ENCODE measurements around the gene TMEM8B.
"Not testable (repeated sequence)": the region's sequence is repeated elsewhere in the genome, so short reads cannot be mapped to it uniquely, and the experiment has no call there.

Gene TMEM8B

GRCh38 chr9:35912791-35913400 is 83.9 kb downstream of the TMEM8B start:
- Histone ChIP-seq H3K9me3 (ENCODE audit: control insufficient read depth in 2 of 2, low read length in 2 of 2) (no peaks in the 10 kb centered on the region), H3K36me3 (ENCODE audit: control insufficient read depth in 2 of 2, insufficient read depth in 2 of 2, low read length in 2 of 2) (no peaks in the 10 kb centered on the region), H3K4me1 (ENCODE audit: control insufficient read depth in 2 of 2, insufficient read depth in 2 of 2, low read length in 2 of 2) (peaks cover 62 to 73% of the 10 kb centered on the region in 2 donors), H3K9ac (ENCODE audit: low read depth in 1 of 2, low read length in 2 of 2) (no peak overlapping the region), H3K27ac (ENCODE audit: low read depth in 2 of 2, low read length in 2 of 2) (peak overlapping the region; percentile 23 to 57), H3K27me3 (ENCODE audit: control insufficient read depth in 2 of 2, insufficient read depth in 2 of 2, low read length in 2 of 2) (no peaks in the 10 kb centered on the region), H3K4me3 (ENCODE audit: low read length in 2 of 2) (no peak overlapping the region)

- Histone ChIP-seq H3K4me1 (ENCODE audit: control insufficient read depth in 2 of 2, insufficient read depth in 2 of 2, low read length in 2 of 2) (peaks cover 58 to 72% of the 10 kb centered on the region in 2 donors), H3K27ac (ENCODE audit: low read depth in 2 of 2, low read length in 2 of 2) (peak overlapping the region; percentile 57 to 59)
- not testable (repeated sequence) for H3K36me3 ChIP-seq (ENCODE audit: control insufficient read depth in 2 of 2, insufficient read depth in 2 of 2, low read length in 2 of 2); H3K9me3 ChIP-seq (ENCODE audit: control insufficient read depth in 2 of 2, low read length in 2 of 2); H3K27me3 ChIP-seq (ENCODE audit: control insufficient read depth in 2 of 2, insufficient read depth in 2 of 2, low read length in 2 of 2); H3K9ac ChIP-seq (ENCODE audit: low read depth in 1 of 2, low read length in 2 of 2); H3K4me3 ChIP-seq (ENCODE audit: low read length in 2 of 2)
These were observed 84.4 kb downstream of the TMEM8B start for GRCh38 chr9:35913429-35913828.

GRCh38 chr9:35914301-35914807 is 85.3 kb downstream of the TMEM8B start:
- H3K27ac ChIP-seq (ENCODE audit: low read depth in 2 of 2, low read length in 2 of 2) = peak overlapping the region; percentile 91 to 94

More at GRCh38 chr9:35914301-35914807, 85.3 kb downstream of the TMEM8B start:
- H3K4me1 ChIP-seq (ENCODE audit: control insufficient read depth in 2 of 2, insufficient read depth in 2 of 2, low read length in 2 of 2) = peaks cover 57 to 72% of the 10 kb centered on the region in 2 donors
- H3K36me3 ChIP-seq (ENCODE audit: control insufficient read depth in 2 of 2, insufficient read depth in 2 of 2, low read length in 2 of 2) = no peaks in the 10 kb centered on the region
- peak overlapping the region in 1 of 2 donors; percentile 19 for H3K4me3 ChIP-seq (ENCODE audit: low read length in 2 of 2)
- H3K27me3 ChIP-seq (ENCODE audit: control insufficient read depth in 2 of 2, insufficient read depth in 2 of 2, low read length in 2 of 2) = no peaks in the 10 kb centered on the region
- H3K9me3 ChIP-seq (ENCODE audit: control insufficient read depth in 2 of 2, low read length in 2 of 2) = no peaks in the 10 kb centered on the region
- H3K9ac ChIP-seq (ENCODE audit: low read depth in 1 of 2, low read length in 2 of 2) = peak overlapping the region in 1 of 2 donors; percentile 45

All from mucosa of rectum (tissue), 2 donors.